ENCODE results near the gene RNFT2.

Gene RNFT2

GRCh38 chr12:116718655-116719454, 19.3 kb upstream of the RNFT2 start (continued):
- TF ChIP-seq ZNF518A (tag by site-specific recombination; conservative IDR thresholded peaks at IDR 0.05; ENCODE audit: low read depth): no peak
- TF ChIP-seq GLIS2 (tag by site-specific recombination; IDR thresholded peaks at IDR 0.05): no peak
- TF ChIP-seq ZBTB20 (tag by site-specific recombination; IDR thresholded peaks at IDR 0.05): no peak; the same call in 1 of the 2 replicates
- TF ChIP-seq ZNF280C (tag by site-specific recombination; IDR thresholded peaks at IDR 0.05): no peak
- TF ChIP-seq ZNF549 (tag by site-specific recombination; IDR thresholded peaks at IDR 0.05): no peak
- TF ChIP-seq ZNF580 (tag by site-specific recombination; IDR thresholded peaks at IDR 0.05): peak; percentile 89
- no peak for TF ChIP-seq ZNF544 (tag by site-specific recombination; IDR thresholded peaks at IDR 0.05)
- no peak for TF ChIP-seq ZNF585B (tag by site-specific recombination; IDR thresholded peaks at IDR 0.05)
- TF ChIP-seq ZNF530 (tag by site-specific recombination; IDR thresholded peaks at IDR 0.05; ENCODE audit: low read depth): no peak
- TF ChIP-seq ZNF707 (tag by site-specific recombination; IDR thresholded peaks at IDR 0.05): no peak
- no peak for TF ChIP-seq ZNF555 (tag by site-specific recombination; conservative IDR thresholded peaks at IDR 0.05)
- peak; percentile 83 for TF ChIP-seq ZNF449 (tag by site-specific recombination; IDR thresholded peaks at IDR 0.05)
- peak; percentile 85 for TF ChIP-seq GLI2 (tag by site-specific recombination; IDR thresholded peaks at IDR 0.05; ENCODE audit: borderline replicate concordance, low read depth)
- no peak for TF ChIP-seq ZNF221 (tag by site-specific recombination; IDR thresholded peaks at IDR 0.05; ENCODE audit: borderline replicate concordance)
- no peak for TF ChIP-seq SP2 (tag by site-specific recombination; IDR thresholded peaks at IDR 0.05)
- no peak for TF ChIP-seq ZNF23 (tag by site-specific recombination; IDR thresholded peaks at IDR 0.05; ENCODE audit: borderline replicate concordance)
- no peak for TF ChIP-seq ZNF768 (tag by site-specific recombination; IDR thresholded peaks at IDR 0.05)
- no peak for TF ChIP-seq ZNF324 (tag by site-specific recombination; IDR thresholded peaks at IDR 0.05)
- no peak for TF ChIP-seq ZNF510 (tag by site-specific recombination; IDR thresholded peaks at IDR 0.05; ENCODE audit: insufficient replicate concordance)
- TF ChIP-seq ZNF426 (tag by site-specific recombination; IDR thresholded peaks at IDR 0.05): no peak
- TF ChIP-seq ZNF621 (tag by site-specific recombination; IDR thresholded peaks at IDR 0.05): no peak
- TF ChIP-seq ZBTB7A (tag by site-specific recombination; IDR thresholded peaks at IDR 0.05; ENCODE audit: low read depth): no peak
- TF ChIP-seq ZNF391 (tag by site-specific recombination; IDR thresholded peaks at IDR 0.05; ENCODE audit: borderline replicate concordance, low read depth): peak; percentile 77; the same call in 1 of the 2 replicates
- TF ChIP-seq ZNF571 (tag by site-specific recombination; IDR thresholded peaks at IDR 0.05): no peak
- no peak for TF ChIP-seq ZNF239 (tag by site-specific recombination; IDR thresholded peaks at IDR 0.05)
- TF ChIP-seq SP7 (tag by site-specific recombination; IDR thresholded peaks at IDR 0.05): peak; percentile 98
- peak; percentile 51; the same call in 1 of the 2 replicates for TF ChIP-seq KLF17 (tag by site-specific recombination; IDR thresholded peaks at IDR 0.05)
- TF ChIP-seq ZNF18 (tag by site-specific recombination; IDR thresholded peaks at IDR 0.05): peak; percentile 89
